ENCODE measurements around the gene CHCT1. TPM values are rescaled to one million over a fixed set of nuclear protein-coding genes. Genes with fewer than 3 reads are reported as not detected.
"Not testable (repeated sequence)": the region's sequence is repeated elsewhere in the genome, so short reads cannot be mapped to it uniquely, and the experiment has no call there.

Gene CHCT1
- total RNA-seq, 6 experiments from 2014 or later: not detected

- Histone ChIP-seq H3K36me3 (no peaks in the 10 kb centered on the region), H3K27me3 (no peaks in the 10 kb centered on the region), H3K9me3 (no peaks in the 10 kb centered on the region), H3K4me1 (peaks cover 0 to 3% (median 0%) of the 10 kb centered on the region in 4 donors), H3K4me3 (peak overlapping the region; percentile 46 to 50 (median 49)), H3K27ac (peak overlapping the region in 1 of 3 donors; percentile 49)
- peak; percentile 86 to 98 (median 93) for TF ChIP-seq CTCF (IDR thresholded peaks at IDR 0.05)
- no peak for TF ChIP-seq POLR2A (IDR thresholded peaks at IDR 0.05)
- WGBS (ENCODE audit: insufficient coverage, low coverage, low lambda C conversion rate, missing lambda C conversion rate): 4% methylated on average over 20 of the region's 66 CpGs
- intact Hi-C loops (cut with DNase I): no loop called here
- ATAC-seq (peak; percentile 96 to 97 (median 96)), DNase-seq (peak; percentile 70 to 84 (median 81))
These were observed 772 bp upstream of the CHCT1 start for GRCh38 chr17:60421273-60422161.

GRCh38 chr17:60423865-60424264 lies 1.6 kb downstream of the CHCT1 start:
- TF ChIP-seq CTCF (IDR thresholded peaks at IDR 0.05): no peak
- TF ChIP-seq POLR2A (IDR thresholded peaks at IDR 0.05): no peak
- Histone ChIP-seq H3K4me1 (peaks cover 0 to 3% (median 0%) of the 10 kb centered on the region in 4 donors), H3K27ac (no peak overlapping the region), H3K36me3 (no peaks in the 10 kb centered on the region), H3K4me3 (no peak overlapping the region), H3K9me3 (no peaks in the 10 kb centered on the region), H3K27me3 (no peaks in the 10 kb centered on the region)
- 92% methylated on average over 2 of the region's 3 CpGs for WGBS (ENCODE audit: insufficient coverage, low coverage, low lambda C conversion rate, missing lambda C conversion rate)
- no peak for DNase-seq
- intact Hi-C loops (cut with DNase I): no loop called here
- ATAC-seq: no peak

GRCh38 chr17:60425626-60426025 lies 3.3 kb downstream of the CHCT1 start:
- DNase-seq: no peak
- ATAC-seq: no peak
- H3K27me3 ChIP-seq: no peaks in the 10 kb centered on the region
- peaks cover 0 to 3% (median 0%) of the 10 kb centered on the region in 4 donors for H3K4me1 ChIP-seq
- intact Hi-C loops (cut with DNase I): no loop called here
- TF ChIP-seq POLR2A (IDR thresholded peaks at IDR 0.05) (no peak), CTCF (IDR thresholded peaks at IDR 0.05) (no peak)
- H3K27ac ChIP-seq: no peak overlapping the region
- no CpG with 5 or more reads among the region's 6 CpGs for WGBS (ENCODE audit: insufficient coverage, low coverage, low lambda C conversion rate, missing lambda C conversion rate)
- no peak overlapping the region for H3K4me3 ChIP-seq
- H3K9me3 ChIP-seq: no peaks in the 10 kb centered on the region
- H3K36me3 ChIP-seq: no peaks in the 10 kb centered on the region

GRCh38 chr17:60426596-60426995 lies 4.3 kb downstream of the CHCT1 start:
- DNase-seq (no peak), ATAC-seq (no peak)
- H3K9me3 ChIP-seq: no peaks in the 10 kb centered on the region
- intact Hi-C loops (cut with DNase I): no loop called here
- 100% methylated on average over 1 of the region's 10 CpGs for WGBS (ENCODE audit: insufficient coverage, low coverage, low lambda C conversion rate, missing lambda C conversion rate)
- no peak overlapping the region for H3K27ac ChIP-seq
- no peaks in the 10 kb centered on the region for H3K27me3 ChIP-seq
- H3K4me3 ChIP-seq: no peak overlapping the region
- TF ChIP-seq POLR2A (IDR thresholded peaks at IDR 0.05): no peak
- no peak for TF ChIP-seq CTCF (IDR thresholded peaks at IDR 0.05)
- no peaks in the 10 kb centered on the region for H3K36me3 ChIP-seq
- H3K4me1 ChIP-seq: no peaks in the 10 kb centered on the region

DNA sequence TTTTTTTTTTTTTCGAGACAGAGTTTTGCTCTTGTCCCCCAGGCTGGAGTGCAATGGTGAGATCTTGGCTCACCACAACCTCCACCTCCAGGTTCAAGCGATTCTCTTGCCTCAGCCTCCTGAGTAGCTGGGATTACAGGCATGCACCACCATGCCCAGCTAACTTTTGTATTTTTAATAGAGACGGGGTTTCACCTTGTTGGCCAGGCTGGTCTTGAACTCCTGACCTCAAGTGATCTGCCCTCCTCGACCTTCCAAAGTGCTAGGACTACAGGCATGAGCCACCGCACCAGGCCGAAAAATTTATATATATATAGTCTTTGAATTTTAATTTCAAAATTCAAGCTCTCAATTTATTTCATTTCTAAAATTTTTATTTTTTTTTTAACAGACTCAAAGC lies 6.2 kb downstream of the CHCT1 start:
- H3K4me3 ChIP-seq; H3K27me3 ChIP-seq; ATAC-seq; H3K27ac ChIP-seq; intact Hi-C loops (cut with DNase I); H3K9me3 ChIP-seq; H3K4me1 ChIP-seq; H3K36me3 ChIP-seq; DNase-seq: not testable (repeated sequence)
- WGBS (ENCODE audit: insufficient coverage, low coverage, low lambda C conversion rate, missing lambda C conversion rate): 74% methylated on average over 6 of the region's 6 CpGs

GRCh38 chr17:60430561-60430960 lies 8.3 kb downstream of the CHCT1 start:
- not testable (repeated sequence) for ATAC-seq, DNase-seq, H3K27ac ChIP-seq, H3K36me3 ChIP-seq, H3K4me3 ChIP-seq, H3K27me3 ChIP-seq, H3K9me3 ChIP-seq, H3K4me1 ChIP-seq
- 68% methylated on average over 4 of the region's 7 CpGs for WGBS (ENCODE audit: insufficient coverage, low coverage, low lambda C conversion rate, missing lambda C conversion rate)
- intact Hi-C loops (cut with DNase I): loop anchor here (10.0 kb wide), 1 partner anchor 286 kb away; the partner anchor contains the start of gene CA4 (in 2 of the 2)

DNA sequence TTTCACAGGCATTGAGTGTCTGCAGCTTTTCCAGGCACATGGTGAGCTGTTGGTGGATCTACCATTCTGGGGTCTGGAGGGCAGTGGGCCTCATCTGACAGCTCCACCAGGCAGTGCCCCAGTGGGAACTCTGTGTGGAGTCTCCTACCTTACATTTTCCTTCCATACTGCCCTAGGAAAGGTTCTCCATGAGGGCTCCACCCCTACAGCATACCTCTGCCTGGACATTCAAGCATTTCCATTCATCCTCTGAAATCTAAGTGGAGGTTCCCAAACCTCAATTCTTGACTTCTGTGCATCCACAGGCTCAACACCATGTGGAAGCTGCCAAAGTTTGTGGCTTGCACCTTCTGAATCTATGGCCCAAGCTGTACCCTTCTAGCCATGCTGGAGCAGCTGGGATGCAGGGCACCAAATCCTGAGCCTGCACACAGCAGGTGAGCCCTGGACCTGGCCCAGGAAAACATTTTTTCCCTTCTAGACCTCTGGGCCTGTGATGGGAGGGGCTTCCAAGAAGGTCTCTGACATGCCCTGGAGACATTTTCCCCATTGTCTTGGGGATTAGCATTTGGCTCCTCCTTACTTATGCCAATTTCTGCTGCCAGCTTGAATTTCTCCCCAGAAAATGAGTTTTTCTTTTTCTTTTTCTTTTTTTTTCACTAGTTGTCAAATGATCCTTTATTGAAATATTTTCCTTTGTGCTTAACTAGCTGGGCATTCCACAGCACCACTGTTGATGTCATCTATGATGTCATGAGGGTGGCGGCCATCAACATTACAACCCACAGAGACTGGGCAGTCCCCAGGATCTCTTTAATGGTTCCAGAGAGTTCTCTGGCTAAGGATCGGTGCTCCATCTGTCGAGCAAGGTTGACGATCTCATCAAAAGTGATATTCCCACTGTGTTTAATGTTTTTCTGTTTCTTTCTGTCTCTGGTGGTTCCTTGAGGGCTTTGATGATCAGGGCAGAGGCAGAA lies 11.0 kb downstream of the CHCT1 start:
- not testable (repeated sequence) for ATAC-seq, DNase-seq, H3K36me3 ChIP-seq, H3K4me3 ChIP-seq, H3K4me1 ChIP-seq, H3K27me3 ChIP-seq, H3K27ac ChIP-seq, H3K9me3 ChIP-seq
- 92% methylated on average over 4 of the region's 4 CpGs for WGBS (ENCODE audit: insufficient coverage, low coverage, low lambda C conversion rate, missing lambda C conversion rate)
- intact Hi-C loops (cut with DNase I): loop anchor here (10.0 kb wide), 1 partner anchor 289 kb away; the partner anchor contains the start of gene CA4 (in 2 of the 2)
